C4-2B (cell line): ENCODE data around the gene SFXN1.

Experiments
- ZFX ChIP-seq: fragments of 450-650 bp; IDR thresholded peaks from 2 replicates; pipeline ENCODE4 v1.6.1; 2017
- TF ChIP-seq, protein P1 (sequence below): fragments of 450-650 bp; conservative IDR thresholded peaks from 2 replicates; pipeline ENCODE4 v1.5.1; 2017; ENCODE audit warnings: mild to moderate bottlenecking

DNA sequence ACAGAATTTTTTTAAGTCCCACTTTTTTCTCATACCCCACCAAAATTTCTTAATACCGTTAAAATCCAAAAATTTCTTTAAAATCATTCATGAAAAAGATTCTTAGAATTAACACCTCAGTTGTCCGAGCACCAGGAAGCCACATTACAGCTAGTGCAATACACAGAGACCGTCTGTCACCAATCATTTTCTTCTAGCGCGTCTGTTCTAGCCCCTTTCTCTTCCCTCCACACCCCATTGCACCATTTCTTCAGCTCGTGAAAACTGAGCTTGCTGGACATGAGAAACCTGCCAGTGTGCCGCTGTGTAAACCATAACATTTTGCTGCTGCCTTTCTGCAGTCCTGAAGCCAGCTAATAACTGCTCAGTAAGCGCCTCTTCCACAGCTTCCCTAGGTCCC lies 5.0 kb downstream of the SFXN1 start:
- TF ChIP-seq, protein P1, sequence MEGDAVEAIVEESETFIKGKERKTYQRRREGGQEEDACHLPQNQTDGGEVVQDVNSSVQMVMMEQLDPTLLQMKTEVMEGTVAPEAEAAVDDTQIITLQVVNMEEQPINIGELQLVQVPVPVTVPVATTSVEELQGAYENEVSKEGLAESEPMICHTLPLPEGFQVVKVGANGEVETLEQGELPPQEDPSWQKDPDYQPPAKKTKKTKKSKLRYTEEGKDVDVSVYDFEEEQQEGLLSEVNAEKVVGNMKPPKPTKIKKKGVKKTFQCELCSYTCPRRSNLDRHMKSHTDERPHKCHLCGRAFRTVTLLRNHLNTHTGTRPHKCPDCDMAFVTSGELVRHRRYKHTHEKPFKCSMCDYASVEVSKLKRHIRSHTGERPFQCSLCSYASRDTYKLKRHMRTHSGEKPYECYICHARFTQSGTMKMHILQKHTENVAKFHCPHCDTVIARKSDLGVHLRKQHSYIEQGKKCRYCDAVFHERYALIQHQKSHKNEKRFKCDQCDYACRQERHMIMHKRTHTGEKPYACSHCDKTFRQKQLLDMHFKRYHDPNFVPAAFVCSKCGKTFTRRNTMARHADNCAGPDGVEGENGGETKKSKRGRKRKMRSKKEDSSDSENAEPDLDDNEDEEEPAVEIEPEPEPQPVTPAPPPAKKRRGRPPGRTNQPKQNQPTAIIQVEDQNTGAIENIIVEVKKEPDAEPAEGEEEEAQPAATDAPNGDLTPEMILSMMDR: no peak
- TF ChIP-seq ZFX: no peak
